HCT116 (cell line): Measurements from ENCODE around the gene MARVELD1. TPM values are rescaled to one million over a fixed set of nuclear protein-coding genes. Genes with fewer than 3 reads are reported as not detected.

Experiments
- ATAC-seq: fragments of 200-7000 bp; cut with Tn5 transposase; 2 replicates; pipeline ENCODE4 v1.9.1; 2020; ENCODE audit warnings: mild to moderate bottlenecking, moderate library complexity
- BruUV-seq: library from RNA; stranded (reverse); fragments of 400-500 nt; replicated peaks from 2 replicates; lab custom pipeline; 2021; lab: Mats Ljungman, UMichigan
- CTCF ChIA-PET: fragments of 300-600 bp; sonication (Branson Sonifier 250); formaldehyde crosslinking; loops from one replicate; lab custom pipeline; 2021; ENCODE audit warnings: antibody characterized with exemption; lab: Charles Lee
- POLR2A ChIA-PET: fragments of 300-600, 350-600 bp; sonication (Branson Sonifier 250); formaldehyde crosslinking; loops from one replicate; lab custom pipeline; 2021; ENCODE audit warnings: antibody characterized with exemption; lab: Charles Lee
- RAD21 ChIA-PET, 2 experiments: fragments of 300-600 bp; sonication (Branson Sonifier 250); formaldehyde crosslinking; loops; one replicate each; lab custom pipeline; 2023; ENCODE audit warnings: low total read pairs in 2 of 2; ENCODE audit not compliant: uncharacterized antibody in 2 of 2, unreplicated experiment in 2 of 2, low non-redundant PET in 1 of 2; lab: Charles Lee
- DNase-seq: peaks from one replicate; pipeline ENCODE4 v3.0.0-alpha.2; 2010; ENCODE audit warnings: low read depth, low spot score
- H2AFZ ChIP-seq: fragments of 200-600 bp; shearing (Covaris generic), sonication (generic); 2 replicates; pipeline ENCODE4 v1.6.1; 2017; ENCODE audit warnings: low read depth, mixed run types, mixed read lengths, antibody characterized with exemption, low read length; ENCODE audit not compliant: poor library complexity, severe bottlenecking
- H3K27ac ChIP-seq: 2 replicates; pipeline ENCODE4 v1.5.1; 2012; ENCODE audit warnings: low read depth, low read length
- H3K27me3 ChIP-seq: fragments of 200-600 bp; sonication (generic); 2 replicates; pipeline ENCODE4 v1.6.1; 2016; ENCODE audit warnings: mixed run types, low read length, mixed read lengths; ENCODE audit not compliant: insufficient read depth
- H3K36me3 ChIP-seq, 2 experiments: fragments of 200-500 bp in 1 of 2; fragments of 200-600 bp in 1 of 2; sonication (Bioruptor generic) in 1 of 2; sonication (generic) in 1 of 2; 2 replicates each; pipeline versions ENCODE4 v1.5.1 to v1.6.1; 2014 to 2016; ENCODE audit warnings: low read length in 2 of 2, inconsistent platforms in 1 of 2, mixed read lengths in 1 of 2, mixed run types in 1 of 2; ENCODE audit not compliant: insufficient read depth in 2 of 2, control insufficient read depth in 1 of 2
- H3K4me1 ChIP-seq, 2 experiments: fragments of 200-600 bp in 1 of 2; sonication (generic) in 1 of 2; 2 replicates each; pipeline versions ENCODE4 v1.5.1 to v1.6.1; 2012 to 2017; ENCODE audit warnings: low read length in 2 of 2, inconsistent platforms in 1 of 2, mild to moderate bottlenecking in 1 of 2, mixed read lengths in 1 of 2, mixed run types in 1 of 2, moderate library complexity in 1 of 2; ENCODE audit not compliant: insufficient read depth in 2 of 2, control insufficient read depth in 1 of 2
- H3K4me2 ChIP-seq: fragments of 200-600 bp; sonication (generic); 2 replicates; pipeline ENCODE4 v1.6.1; 2017; ENCODE audit warnings: mixed run types, low read length, mixed read lengths
- H3K4me3 ChIP-seq, 2 experiments: fragments of 200-600 bp in 1 of 2; sonication (generic) in 1 of 2; replicated peaks in 1 of 2; 2 replicates each; pipeline ENCODE4 v1.5.1; 2011 to 2016; ENCODE audit warnings: low read length in 2 of 2, control low read depth in 1 of 2, low read depth in 1 of 2, mild to moderate bottlenecking in 1 of 2, mixed read lengths in 1 of 2, mixed run types in 1 of 2
- H3K79me2 ChIP-seq: fragments of 200-600 bp; sonication (generic); 2 replicates; pipeline ENCODE4 v1.6.1; 2017; ENCODE audit warnings: mild to moderate bottlenecking, mixed run types, low read length, moderate library complexity, mixed read lengths; ENCODE audit not compliant: insufficient read depth
- H3K9ac ChIP-seq: fragments of 200-600 bp; sonication (generic); 2 replicates; pipeline ENCODE4 v1.6.1; 2016; ENCODE audit warnings: low read length, mixed read lengths
- H3K9me2 ChIP-seq: fragments of 200-600 bp; sonication (generic), shearing (Covaris generic); 2 replicates; pipeline ENCODE4 v1.6.1; 2017; ENCODE audit warnings: mixed run types, mild to moderate bottlenecking, moderate library complexity; ENCODE audit not compliant: insufficient read depth
- H3K9me3 ChIP-seq, 2 experiments: fragments of 200-500 bp in 1 of 2; fragments of 200-600 bp in 1 of 2; sonication (Bioruptor generic) in 1 of 2; sonication (generic) in 1 of 2; 2 replicates each; pipeline ENCODE4 v1.6.1; 2014 to 2017; ENCODE audit warnings: low read length in 2 of 2, mixed read lengths in 2 of 2, inconsistent platforms in 1 of 2, low read depth in 1 of 2, mild to moderate bottlenecking in 1 of 2, mixed run types in 1 of 2, moderate library complexity in 1 of 2; ENCODE audit not compliant: control insufficient read depth in 1 of 2, insufficient read depth in 1 of 2
- H4K20me1 ChIP-seq: fragments of 200-600 bp; sonication (generic), shearing (Covaris generic); 2 replicates; pipeline ENCODE4 v1.6.1; 2017; ENCODE audit warnings: mixed run types, mild to moderate bottlenecking, moderate library complexity; ENCODE audit not compliant: insufficient read depth
- CBX3 ChIP-seq: IDR thresholded peaks from 2 replicates; pipeline ENCODE4 v1.6.1; 2012; ENCODE audit warnings: low read depth
- CEBPB ChIP-seq: IDR thresholded peaks from 2 replicates; pipeline ENCODE4 v1.6.1; 2012; ENCODE audit warnings: low read depth
- EGR1 ChIP-seq: IDR thresholded peaks from 2 replicates; pipeline ENCODE4 v1.6.1; 2012; ENCODE audit warnings: low read depth
- ELF1 ChIP-seq: IDR thresholded peaks from 2 replicates; pipeline ENCODE4 v1.6.1; 2012; ENCODE audit warnings: low read depth, borderline replicate concordance
- EZH2 ChIP-seq: fragments of 200-600 bp; sonication (generic); IDR thresholded peaks from 2 replicates; pipeline ENCODE4 v1.6.1; 2017; ENCODE audit warnings: antibody characterized with exemption, mixed run types
- FOSL1 ChIP-seq: IDR thresholded peaks from 2 replicates; pipeline ENCODE4 v1.6.1; 2012; ENCODE audit warnings: low read depth
- POLR2A ChIP-seq: IDR thresholded peaks from 2 replicates; pipeline ENCODE4 v1.7.0; 2011; ENCODE audit warnings: borderline replicate concordance; ENCODE audit not compliant: insufficient read depth, insufficient read length; ENCODE audit errors: extremely low read depth
- POLR2AphosphoS5 ChIP-seq: IDR thresholded peaks from 2 replicates; pipeline ENCODE4 v1.6.1; 2011; ENCODE audit warnings: mild to moderate bottlenecking, low read depth, low read length, moderate library complexity
- SP1 ChIP-seq: IDR thresholded peaks from 2 replicates; pipeline ENCODE4 v1.6.1; 2012; ENCODE audit warnings: low read depth
- SRF ChIP-seq: IDR thresholded peaks from 2 replicates; pipeline ENCODE4 v1.6.1; 2012; ENCODE audit warnings: low read depth
- TCF7L2 ChIP-seq: IDR thresholded peaks from 2 replicates; pipeline ENCODE4 v1.7.0; 2011; ENCODE audit warnings: borderline replicate concordance, inconsistent platforms; ENCODE audit not compliant: insufficient read depth, insufficient read length; ENCODE audit errors: extremely low read depth
- YY1 ChIP-seq: IDR thresholded peaks from 2 replicates; pipeline ENCODE4 v1.6.1; 2011; ENCODE audit warnings: low read length, low read depth, moderate library complexity, mild to moderate bottlenecking; ENCODE audit not compliant: insufficient replicate concordance; ENCODE audit errors: extremely low read depth
- ZFX ChIP-seq: fragments of 450-650 bp; IDR thresholded peaks from 2 replicates; pipeline ENCODE4 v1.6.1; 2017
- intact Hi-C: fragments of 100-400 bp; cut with micrococcal nuclease; formaldehyde crosslinking; loops from 2 replicates; pipeline ENCODE4 v1.10.0; 2022
- total RNA-seq: library from RNA; stranded (reverse); gene quantifications from one replicate; pipeline ENCODE4 v1.2.1, GENCODE V29; 2021; ENCODE audit not compliant: unreplicated experiment
- TF ChIP-seq, protein P1 (sequence below): IDR thresholded peaks from 2 replicates; pipeline ENCODE4 v1.6.1; 2012
- TF ChIP-seq, protein P2 (sequence below): IDR thresholded peaks from 2 replicates; pipeline ENCODE4 v1.6.1; 2012
- TF ChIP-seq, protein P3 (sequence below): IDR thresholded peaks from 2 replicates; pipeline ENCODE4 v1.6.1; 2011; ENCODE audit warnings: mild to moderate bottlenecking, low read length, moderate library complexity; ENCODE audit not compliant: insufficient replicate concordance; ENCODE audit errors: extremely low read depth

MARVELD1 gene
- total RNA-seq, 1 experiment from 2014 or later, result 36.1 TPM

DNA sequence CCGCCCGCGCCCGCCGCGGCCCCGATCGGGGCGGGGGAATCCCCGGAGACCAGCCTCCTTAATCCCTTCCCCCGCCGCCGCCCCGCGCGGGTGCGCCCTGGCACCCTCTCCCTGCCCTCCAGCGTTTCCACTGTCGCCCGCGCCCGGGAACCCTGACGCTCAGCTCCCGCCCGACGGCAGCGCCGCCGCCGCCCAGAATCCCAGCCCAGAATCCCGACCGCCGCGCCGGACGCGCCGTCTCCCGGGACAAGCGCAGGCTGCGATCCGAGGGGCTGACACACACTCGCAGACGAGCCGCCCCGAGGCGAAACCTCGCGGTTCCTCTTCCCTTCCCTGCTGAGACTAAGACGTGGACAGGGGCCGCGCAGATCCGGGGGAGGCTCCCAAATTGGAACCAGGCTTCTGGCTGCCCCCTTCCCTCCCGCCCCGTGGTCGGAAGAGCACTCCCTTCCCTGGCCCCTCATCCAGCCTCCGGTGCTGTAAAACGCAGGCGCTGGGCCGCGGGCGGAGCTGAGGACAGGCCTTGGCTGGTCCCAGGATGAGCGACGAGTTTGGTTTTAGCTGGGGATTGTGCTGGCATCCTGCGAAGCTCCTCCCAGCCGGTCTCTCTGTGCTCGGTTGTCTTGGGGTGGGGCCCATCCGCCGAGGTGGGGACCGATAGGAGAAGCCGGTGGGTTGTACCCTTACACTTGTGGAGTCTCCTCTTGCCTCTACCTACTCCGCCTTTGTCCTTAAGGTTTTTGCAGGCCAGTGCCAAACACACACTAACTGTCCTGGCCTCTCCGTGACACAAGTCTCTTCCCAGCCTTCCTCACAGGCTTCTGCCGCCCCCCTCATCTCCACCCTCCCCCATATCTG, 1.1 kb downstream of the MARVELD1 start:
- intact Hi-C loops, result no loop called here
- H3K9me2 ChIP-seq, result no peaks in the 10 kb centered on the region
- POLR2A ChIA-PET, result interaction anchor here (1.0 to 2.3 kb wide), 3 partner anchors 9 to 27 kb away, joined by 3 to 12 read pairs (median 4); partner anchors contain the start of gene AVPI1
- H3K79me2 ChIP-seq, result peaks cover 26% of the 10 kb centered on the region; the same call in 1 of the 2 replicates
- H3K27me3 ChIP-seq, result no peaks in the 10 kb centered on the region
- H4K20me1 ChIP-seq, result no peaks in the 10 kb centered on the region
- peaks cover 34 to 52% of the 10 kb centered on the region in 2 experiments for H3K4me1 ChIP-seq
- H3K4me2 ChIP-seq, result peak overlapping the region; percentile 76
- no TSS peak for BruUV-seq
- H3K4me3 ChIP-seq, result peak overlapping the region; percentile 72 to 81
- peaks cover 0 to 12% of the 10 kb centered on the region in 2 experiments; a peak in 2 of 4 replicates for H3K36me3 ChIP-seq
- DNase-seq (no peak), ATAC-seq (peak; percentile 54)
- peak overlapping the region; percentile 94 for H3K9ac ChIP-seq
- RAD21 ChIA-PET, result no interaction called here
- CTCF ChIA-PET, result interaction anchor here (0.6 to 2.6 kb wide), 4 partner anchors 13 to 174 kb away, joined by 3 to 16 read pairs (median 4); partner anchors contain the start of gene AVPI1
- no peak overlapping the region for H2AFZ ChIP-seq
- TF ChIP-seq POLR2AphosphoS5 (peak; percentile 67), SRF (no peak)
- TF ChIP-seq, protein P1, sequence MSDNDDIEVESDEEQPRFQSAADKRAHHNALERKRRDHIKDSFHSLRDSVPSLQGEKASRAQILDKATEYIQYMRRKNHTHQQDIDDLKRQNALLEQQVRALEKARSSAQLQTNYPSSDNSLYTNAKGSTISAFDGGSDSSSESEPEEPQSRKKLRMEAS, result no peak
- TF ChIP-seq, all 23 proteins: peak for 1
- Histone ChIP-seq H3K9me3 (no peaks in the 10 kb centered on the region), H3K27ac (peak overlapping the region; percentile 99)

DNA sequence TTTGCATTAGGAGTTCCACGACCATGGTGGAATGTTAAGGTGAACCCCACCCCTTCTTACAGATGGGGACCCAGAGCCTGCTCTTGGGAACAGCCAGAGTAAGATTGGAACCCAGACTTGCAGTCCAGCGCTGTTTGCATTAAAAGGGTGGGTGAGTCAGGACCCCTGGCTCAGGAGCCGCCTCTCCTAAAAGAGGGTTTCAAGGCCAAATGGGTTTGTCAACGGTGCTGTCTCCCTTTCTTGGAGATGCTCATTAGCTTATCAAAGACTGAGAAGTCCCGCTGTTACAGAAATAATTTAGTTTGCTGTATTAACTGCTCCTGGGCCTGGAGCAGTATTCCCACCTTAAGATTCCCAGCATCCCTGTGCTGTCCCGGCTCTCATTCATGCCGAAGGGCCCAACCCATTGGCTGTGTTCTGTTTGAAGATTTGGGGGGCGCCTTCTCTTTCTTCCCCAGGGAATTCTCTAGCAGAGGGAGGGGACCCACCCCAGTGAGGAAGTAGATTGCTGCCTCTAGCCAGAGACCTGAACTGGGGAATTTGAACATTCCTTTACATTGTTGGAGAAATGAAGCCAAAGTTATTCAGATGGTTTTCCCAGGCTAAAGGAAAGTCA, 1.8 kb downstream of the MARVELD1 start:
- no peak for ATAC-seq
- DNase-seq, result no peak
- H3K4me1 ChIP-seq, result peaks cover 37 to 51% of the 10 kb centered on the region in 2 experiments
- peak overlapping the region; percentile 99 for H3K27ac ChIP-seq
- no peaks in the 10 kb centered on the region for H3K9me3 ChIP-seq
- POLR2A ChIA-PET, result interaction anchor here (1.0 to 2.3 kb wide), 3 partner anchors 8 to 28 kb away, joined by 3 to 12 read pairs (median 4); partner anchors contain the start of gene AVPI1
- H3K4me3 ChIP-seq, result peak overlapping the region; percentile 72 to 81
- H2AFZ ChIP-seq, result no peak overlapping the region
- CTCF ChIA-PET, result interaction anchor here (0.6 to 2.6 kb wide), 3 partner anchors 13 to 173 kb away, joined by 3 to 16 read pairs (median 6); partner anchors contain the start of gene AVPI1
- peaks cover 26% of the 10 kb centered on the region; the same call in 1 of the 2 replicates for H3K79me2 ChIP-seq
- BruUV-seq, result TSS peak; percentile 43
- intact Hi-C loops, result no loop called here
- no peaks in the 10 kb centered on the region for H3K27me3 ChIP-seq
- no peaks in the 10 kb centered on the region for H4K20me1 ChIP-seq
- RAD21 ChIA-PET, result no interaction called here
- no peaks in the 10 kb centered on the region for H3K9me2 ChIP-seq
- peak overlapping the region; percentile 76 for H3K4me2 ChIP-seq
- H3K36me3 ChIP-seq, result peaks cover 0 to 12% of the 10 kb centered on the region in 2 experiments; a peak in 2 of 4 replicates
- peak overlapping the region; percentile 94 for H3K9ac ChIP-seq
- no peak for TF ChIP-seq POLR2AphosphoS5
- no peak for TF ChIP-seq SRF
- TF ChIP-seq FOSL1, result no peak
- TF ChIP-seq SP1, result no peak
- no peak for TF ChIP-seq CEBPB
- no peak for TF ChIP-seq EGR1
- TF ChIP-seq EZH2, result no peak
- no peak for TF ChIP-seq TCF7L2
- TF ChIP-seq YY1, result no peak
- TF ChIP-seq, protein P2, sequence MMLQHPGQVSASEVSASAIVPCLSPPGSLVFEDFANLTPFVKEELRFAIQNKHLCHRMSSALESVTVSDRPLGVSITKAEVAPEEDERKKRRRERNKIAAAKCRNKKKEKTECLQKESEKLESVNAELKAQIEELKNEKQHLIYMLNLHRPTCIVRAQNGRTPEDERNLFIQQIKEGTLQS, result no peak
- TF ChIP-seq CBX3, result no peak
- no peak for TF ChIP-seq ZFX
- TF ChIP-seq POLR2A, result no peak
- TF ChIP-seq, protein P3, sequence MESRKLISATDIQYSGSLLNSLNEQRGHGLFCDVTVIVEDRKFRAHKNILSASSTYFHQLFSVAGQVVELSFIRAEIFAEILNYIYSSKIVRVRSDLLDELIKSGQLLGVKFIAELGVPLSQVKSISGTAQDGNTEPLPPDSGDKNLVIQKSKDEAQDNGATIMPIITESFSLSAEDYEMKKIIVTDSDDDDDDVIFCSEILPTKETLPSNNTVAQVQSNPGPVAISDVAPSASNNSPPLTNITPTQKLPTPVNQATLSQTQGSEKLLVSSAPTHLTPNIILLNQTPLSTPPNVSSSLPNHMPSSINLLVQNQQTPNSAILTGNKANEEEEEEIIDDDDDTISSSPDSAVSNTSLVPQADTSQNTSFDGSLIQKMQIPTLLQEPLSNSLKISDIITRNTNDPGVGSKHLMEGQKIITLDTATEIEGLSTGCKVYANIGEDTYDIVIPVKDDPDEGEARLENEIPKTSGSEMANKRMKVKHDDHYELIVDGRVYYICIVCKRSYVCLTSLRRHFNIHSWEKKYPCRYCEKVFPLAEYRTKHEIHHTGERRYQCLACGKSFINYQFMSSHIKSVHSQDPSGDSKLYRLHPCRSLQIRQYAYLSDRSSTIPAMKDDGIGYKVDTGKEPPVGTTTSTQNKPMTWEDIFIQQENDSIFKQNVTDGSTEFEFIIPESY, result no peak
- TF ChIP-seq ELF1, result no peak
